Measurements from ENCODE around the gene LHFPL2. TPM values are rescaled to one million over a fixed set of nuclear protein-coding genes. Genes with fewer than 3 reads are reported as not detected.

The LHFPL2 gene
- total and polyA plus RNA-seq, 2 of the 4 experiments (the other 2 are of a cell fraction), result 6.5 to 11.3 TPM

- 100% methylated on average over 1 of the region's 1 CpG; no CpG with 5 or more reads in 1 of the 2 experiments for WGBS, 2 experiments (ENCODE audit: extremely low coverage in 2 of 2, insufficient read length in 1 of 2)
Observed at GRCh38 chr5:78565395-78565794, 83.2 kb downstream of the LHFPL2 start.

More at GRCh38 chr5:78565395-78565794, 83.2 kb downstream of the LHFPL2 start:
- Histone ChIP-seq H3K79me1 (ENCODE audit: low read depth in 1 of 2, low read length in 2 of 2) (peaks cover 21 to 49% of the 10 kb centered on the region in 2 experiments), H2BK15ac (ENCODE audit: low read depth, low read length) (no peak overlapping the region), H4K20me1 (ENCODE audit: insufficient read depth, low read length) (peaks cover 20% of the 10 kb centered on the region; the same call in 1 of the 2 replicates), H2AK5ac (ENCODE audit: low read depth, low read length) (no peak overlapping the region), H3K18ac (ENCODE audit: low read depth, low read length) (no peak overlapping the region), H3K14ac (replicated peaks; ENCODE audit: low read depth, low read length) (no peak overlapping the region), H3K23ac (ENCODE audit: low read depth, low read length) (no peak overlapping the region), H2BK120ac (ENCODE audit: low read depth, low read length) (no peak overlapping the region), H3K27me3 (ENCODE audit: control insufficient read depth, insufficient read depth, low read length) (no peaks in the 10 kb centered on the region), H3K27ac (ENCODE audit: insufficient read depth, low read length) (no peak overlapping the region), H4K5ac (ENCODE audit: low read depth, low read length) (no peak overlapping the region), H2BK5ac (ENCODE audit: low read depth, low read length, poor library complexity, severe bottlenecking) (no peak overlapping the region), H3K9ac (ENCODE audit: low read depth, low read length) (no peak overlapping the region), H3K4me3 (ENCODE audit: insufficient read depth, low read depth, low read length) (no peak overlapping the region), H3K9me1 (ENCODE audit: insufficient read depth, low read length) (peaks cover 7% of the 10 kb centered on the region; the same call in 1 of the 2 replicates), H3K9me3 (ENCODE audit: control insufficient read depth, insufficient read depth, low read length) (peaks cover under 1% of the 10 kb centered on the region; the same call in 1 of the 2 replicates), H3K4me1 (ENCODE audit: control insufficient read depth, insufficient read depth, low read length) (peaks cover 9% of the 10 kb centered on the region), H2BK20ac (ENCODE audit: low read depth, low read length) (no peak overlapping the region), H3K36me3 (ENCODE audit: control insufficient read depth, insufficient read depth, low read length) (peaks cover 10% of the 10 kb centered on the region), H2AFZ (replicated peaks; ENCODE audit: low read length, poor library complexity) (no peak overlapping the region), H4K8ac (ENCODE audit: low read depth in 2 of 2, low read length in 2 of 2) (no peak overlapping the region), H3K4me2 (ENCODE audit: low read depth, low read length) (no peak overlapping the region), H3K4ac (ENCODE audit: low read depth, low read length) (no peak overlapping the region), H3K56ac (ENCODE audit: extremely low read depth, insufficient read depth, low read length) (no peak overlapping the region), H4K91ac (ENCODE audit: insufficient read depth, low read depth, low read length) (no peak overlapping the region), H2AK9ac (replicated peaks; ENCODE audit: low read depth, low read length, poor library complexity) (no peak overlapping the region)
- dilution Hi-C loops (cut with HindIII; ENCODE audit: low sequenced_read_pairs, unreplicated experiment), result no loop called here
- DNase-seq (no peak), ATAC-seq (ENCODE audit: low read depth) (no peak)
- POLR2A ChIA-PET (ENCODE audit: unreplicated experiment), result interaction anchor here (0.6 kb wide), 1 partner anchor 1023 kb away, joined by 3 read pairs; no protein-coding TSS in a partner anchor
- CTCF ChIA-PET, result no interaction called here
- in situ Hi-C loops (cut with MboI; ENCODE audit: low sequenced_read_pairs), result no loop called here
- TF ChIP-seq MXI1 (IDR thresholded peaks at IDR 0.05; ENCODE audit: borderline replicate concordance, low read depth, low read length) (no peak), RCOR1 (IDR thresholded peaks at IDR 0.05; ENCODE audit: insufficient replicate concordance, low read length) (no peak), SMC3 (IDR thresholded peaks at IDR 0.05; ENCODE audit: low read depth, low read length) (no peak)
- intact Hi-C loops (cut with micrococcal nuclease), result no loop called here
- no TSS peak for BruUV-seq (replicated peaks)

Measured in IMR-90 (cell line).